ENCODE results near the gene TMOD4. TPM values are rescaled to one million over a fixed set of nuclear protein-coding genes. Genes with fewer than 3 reads are reported as not detected.
A peak's percentile ranks its signal among the peaks of the same experiment; 100 is the strongest.
"Not testable (repeated sequence)": the region's sequence is repeated elsewhere in the genome, so short reads cannot be mapped to it uniquely, and the experiment has no call there.

TMOD4 gene
- 0.54 TPM in 1 of 2 replicates, not detected in the other for total RNA-seq (ENCODE audit: low replicate concordance)

GRCh38 chr1:151175863-151176262 is at the start of gene TMOD4:
Gene TMOD4, minus strand, starts transcription at chr1:151175981. Its CDS starts 1,106 bp downstream, at chr1:151174875.
- TF ChIP-seq CTCF (IDR thresholded peaks at IDR 0.05; ENCODE audit: insufficient read depth, low read length): peak; percentile 65
- DNase-seq (ENCODE audit: low read depth): no peak
- no peak within 1 kb of the TSS for H3K4me3 ChIP-seq (ENCODE audit: low read depth, low read length)

- TF ChIP-seq CTCF (IDR thresholded peaks at IDR 0.05; ENCODE audit: insufficient read depth, low read length): no peak
- peak; percentile 33 for DNase-seq (ENCODE audit: low read depth)
- no peak overlapping the region for H3K4me3 ChIP-seq (ENCODE audit: low read depth, low read length)
Observed at GRCh38 chr1:151222130-151222529, 46.3 kb upstream of the TMOD4 start.

- DNase-seq (ENCODE audit: low read depth): no peak
- H3K4me3 ChIP-seq (ENCODE audit: low read depth, low read length): no peak overlapping the region
- no peak for TF ChIP-seq CTCF (IDR thresholded peaks at IDR 0.05; ENCODE audit: insufficient read depth, low read length)
Observed at GRCh38 chr1:151221616-151222015, 45.8 kb upstream of the TMOD4 start.

GRCh38 chr1:151213560-151213959 is 37.8 kb upstream of the TMOD4 start:
- no peak for TF ChIP-seq CTCF (IDR thresholded peaks at IDR 0.05; ENCODE audit: insufficient read depth, low read length)
- no peak overlapping the region for H3K4me3 ChIP-seq (ENCODE audit: low read depth, low read length)
- DNase-seq (ENCODE audit: low read depth): peak; percentile 35

GRCh38 chr1:151211972-151212705 is 36.4 kb upstream of the TMOD4 start:
- DNase-seq (ENCODE audit: low read depth): no peak
- H3K4me3 ChIP-seq (ENCODE audit: low read depth, low read length): no peak overlapping the region
- TF ChIP-seq CTCF (IDR thresholded peaks at IDR 0.05; ENCODE audit: insufficient read depth, low read length): no peak

GRCh38 chr1:151210830-151211229 is 35.0 kb upstream of the TMOD4 start:
- no peak for DNase-seq (ENCODE audit: low read depth)
- no peak overlapping the region for H3K4me3 ChIP-seq (ENCODE audit: low read depth, low read length)
- TF ChIP-seq CTCF (IDR thresholded peaks at IDR 0.05; ENCODE audit: insufficient read depth, low read length): no peak

GRCh38 chr1:151205381-151205965 is 29.7 kb upstream of the TMOD4 start:
- not testable (repeated sequence) for H3K4me3 ChIP-seq (ENCODE audit: low read depth, low read length); DNase-seq (ENCODE audit: low read depth)
